Peyer's patch (tissue), 4 donors: ENCODE data around the gene SUV39H1. TPM values are rescaled to one million over a fixed set of nuclear protein-coding genes. Genes with fewer than 3 reads are reported as not detected.

Experiments
- DNase-seq, 3 donors: peaks; one replicate each; pipeline ENCODE4 v3.0.0-alpha.2; 2017 to 2019
- H3K27ac ChIP-seq, 4 donors: fragments of 200-600 bp; sonication (generic); one replicate each; pipeline ENCODE4 v1.5.1; 2016 to 2019
- H3K27me3 ChIP-seq, 2 donors: fragments of 200-600 bp; sonication (generic); one replicate each; pipeline ENCODE4 v1.5.1; 2019
- H3K36me3 ChIP-seq, 3 donors: fragments of 200-600 bp; sonication (generic); one replicate each; pipeline ENCODE4 v1.5.1; 2016 to 2019
- H3K4me1 ChIP-seq, 4 donors: fragments of 200-600 bp; sonication (generic); one replicate each; pipeline ENCODE4 v1.5.1; 2016 to 2019
- H3K4me3 ChIP-seq, 4 donors: fragments of 200-600 bp; sonication (generic); 1 replicate in 3 of 4; 2 replicates in 1 of 4; pipeline ENCODE4 v1.5.1; 2016 to 2019; ENCODE audit warnings: mild to moderate bottlenecking in 1 of 4
- H3K9me3 ChIP-seq, 4 donors: fragments of 200-600 bp; sonication (generic); one replicate each; pipeline ENCODE4 v1.5.1; 2016 to 2019; ENCODE audit warnings: mild to moderate bottlenecking in 1 of 4
- CTCF ChIP-seq, 6 experiments: fragments of 450-650 bp in 4 of 6; fragments of 200-600 bp in 2 of 6; sonication (generic) in 1 of 6; IDR thresholded peaks; one replicate each; pipeline ENCODE4 v1.5.1; 2017 to 2019; ENCODE audit warnings: antibody characterized with exemption in 6 of 6, mild to moderate bottlenecking in 3 of 6, moderate library complexity in 1 of 6
- POLR2A ChIP-seq, 2 donors: fragments of 450-650 bp; IDR thresholded peaks; one replicate each; pipeline ENCODE4 v1.5.1; 2017; ENCODE audit warnings: antibody characterized with exemption in 2 of 2, mild to moderate bottlenecking in 2 of 2, moderate library complexity in 2 of 2
- total RNA-seq, 4 donors: library from RNA; depleted of rRNA; stranded (reverse); fragments of >200 nt; gene quantifications; one replicate each; pipeline ENCODE4 v1.1.0, GENCODE V29; 2016

The SUV39H1 gene
- total RNA-seq, 4 donors from 2014 or later = 2.5 to 7.4 (median 4.2) TPM

- TF ChIP-seq CTCF (IDR thresholded peaks at IDR 0.05) (no peak), POLR2A (IDR thresholded peaks at IDR 0.05) (no peak)
- no peak overlapping the region for H3K27ac ChIP-seq
- H3K9me3 ChIP-seq = no peaks in the 10 kb centered on the region
- no peaks in the 10 kb centered on the region for H3K4me1 ChIP-seq
- H3K36me3 ChIP-seq = no peaks in the 10 kb centered on the region
- DNase-seq = no peak
- no peak overlapping the region for H3K4me3 ChIP-seq
- no peaks in the 10 kb centered on the region for H3K27me3 ChIP-seq
Measured at GRCh38 chrX:48721916-48722315, 25.4 kb downstream of the SUV39H1 start.

- no peak overlapping the region for H3K27ac ChIP-seq
- no peaks in the 10 kb centered on the region for H3K4me1 ChIP-seq
- H3K36me3 ChIP-seq = no peaks in the 10 kb centered on the region
- H3K9me3 ChIP-seq = no peaks in the 10 kb centered on the region
- TF ChIP-seq CTCF (IDR thresholded peaks at IDR 0.05) (no peak), POLR2A (IDR thresholded peaks at IDR 0.05) (no peak)
- no peak for DNase-seq
- H3K4me3 ChIP-seq = no peak overlapping the region
- no peaks in the 10 kb centered on the region for H3K27me3 ChIP-seq
Measured at GRCh38 chrX:48726596-48726995, 30.1 kb downstream of the SUV39H1 start.

GRCh38 chrX:48728653-48729052 lies 32.1 kb downstream of the SUV39H1 start:
- TF ChIP-seq POLR2A (IDR thresholded peaks at IDR 0.05) = no peak
- no peak for TF ChIP-seq CTCF (IDR thresholded peaks at IDR 0.05)
- Histone ChIP-seq H3K4me3 (no peak overlapping the region), H3K27me3 (no peaks in the 10 kb centered on the region), H3K27ac (no peak overlapping the region), H3K9me3 (no peaks in the 10 kb centered on the region), H3K36me3 (no peaks in the 10 kb centered on the region), H3K4me1 (no peaks in the 10 kb centered on the region)
- no peak for DNase-seq

- TF ChIP-seq CTCF (IDR thresholded peaks at IDR 0.05) (no peak), POLR2A (IDR thresholded peaks at IDR 0.05) (no peak)
- DNase-seq = no peak
- Histone ChIP-seq H3K4me1 (no peaks in the 10 kb centered on the region), H3K36me3 (no peaks in the 10 kb centered on the region), H3K27ac (no peak overlapping the region), H3K9me3 (no peaks in the 10 kb centered on the region), H3K4me3 (no peak overlapping the region), H3K27me3 (no peaks in the 10 kb centered on the region)
Measured at GRCh38 chrX:48736303-48736702, 39.8 kb downstream of the SUV39H1 start.

GRCh38 chrX:48736878-48737212 lies 40.3 kb downstream of the SUV39H1 start:
- no peak overlapping the region for H3K27ac ChIP-seq
- H3K27me3 ChIP-seq = no peaks in the 10 kb centered on the region
- H3K4me3 ChIP-seq = peak overlapping the region in 2 of 4 donors; percentile 67 to 71
- no peaks in the 10 kb centered on the region for H3K9me3 ChIP-seq
- H3K36me3 ChIP-seq = no peaks in the 10 kb centered on the region
- no peak for TF ChIP-seq POLR2A (IDR thresholded peaks at IDR 0.05)
- no peak for TF ChIP-seq CTCF (IDR thresholded peaks at IDR 0.05)
- no peak for DNase-seq
- H3K4me1 ChIP-seq = no peaks in the 10 kb centered on the region
